Measurements from ENCODE around the gene DSTN.
A peak's percentile ranks its signal among the peaks of the same experiment; 100 is the strongest.

GRCh38 chr20:17520583-17520982, 49.3 kb upstream of the DSTN start:
- TF ChIP-seq JUND (IDR thresholded peaks at IDR 0.05) (no peak), MAX (IDR thresholded peaks at IDR 0.05) (no peak), POLR2A (IDR thresholded peaks at IDR 0.05; ENCODE audit: borderline replicate concordance, extremely low read depth, insufficient read depth, insufficient read length) (peak; percentile 22), CEBPB (IDR thresholded peaks at IDR 0.05; ENCODE audit: low read depth) (no peak), REST (IDR thresholded peaks at IDR 0.05; ENCODE audit: low read depth) (no peak), CTCF (IDR thresholded peaks at IDR 0.05 in 2 of 3, conservative IDR thresholded peaks at IDR 0.05 in 1 of 3; ENCODE audit: borderline replicate concordance in 1 of 3, insufficient read depth in 1 of 3, low read depth in 2 of 3, low read length in 2 of 3) (no peak), EZH2 (IDR thresholded peaks at IDR 0.05) (no peak), ZFX (IDR thresholded peaks at IDR 0.05) (no peak), EGR1 (IDR thresholded peaks at IDR 0.05; ENCODE audit: low read depth) (no peak), RAD21 (IDR thresholded peaks at IDR 0.05; ENCODE audit: low read depth) (no peak), SIN3A (IDR thresholded peaks at IDR 0.05; ENCODE audit: low read depth) (no peak), FOSL1 (IDR thresholded peaks at IDR 0.05; ENCODE audit: low read depth) (no peak)
